Measurements from ENCODE around the gene LCP1. TPM values are rescaled to one million over a fixed set of nuclear protein-coding genes. Genes with fewer than 3 reads are reported as not detected.

The LCP1 gene
- total and polyA plus RNA-seq, 9 of the 15 experiments (the other 6 are each of a cell fraction or from before 2014, with no cell fraction given), result 83.0 to 255 (median 163) TPM

- no peaks in the 10 kb centered on the region for H3K9me3 ChIP-seq (replicated peaks; ENCODE audit: control insufficient read depth, insufficient read depth, low read depth, low read length)
- no peaks in the 10 kb centered on the region for H3K27me3 ChIP-seq (ENCODE audit: control insufficient read depth in 2 of 2, insufficient read depth in 2 of 2, low read length in 2 of 2)
- H3K4me3 ChIP-seq, result no peak overlapping the region
- no peak overlapping the region for H3K4me2 ChIP-seq (ENCODE audit: insufficient read depth, low read length)
- CTCF ChIA-PET (ENCODE audit: low intra/inter-chr PET ratio), result no interaction called here
- in situ Hi-C loops (cut with MboI) (no loop called here), intact Hi-C loops (cut with micrococcal nuclease) (loop anchor here (5.0 kb wide), 1 partner anchor 78 kb away; the partner anchor contains the start of gene ZC3H13)
- no peak for FAIRE-seq
- WGBS (ENCODE audit: insufficient coverage, low coverage, missing lambda C conversion rate), result 94% methylated on average over 2 of the region's 3 CpGs
- H3K36me3 ChIP-seq (ENCODE audit: control insufficient read depth, insufficient read depth, low read length), result peaks cover 81% of the 10 kb centered on the region; the same call in 2 of the 3 replicates
- no peak overlapping the region for H2AFZ ChIP-seq (ENCODE audit: low read depth, low read length)
- POLR2A ChIA-PET, result no interaction called here
- TF ChIP-seq XRCC4 (IDR thresholded peaks at IDR 0.05; ENCODE audit: extremely low read depth, insufficient read depth, insufficient read length), result no peak
- no peak for TF ChIP-seq ZNF707 (CRISPR knock-in tag; conservative IDR thresholded peaks at IDR 0.05)
- no peak for TF ChIP-seq CBX3 (IDR thresholded peaks at IDR 0.05; ENCODE audit: borderline replicate concordance in 1 of 2, low read length in 2 of 2)
- no peak for ATAC-seq
- no peak overlapping the region for H3K9ac ChIP-seq (ENCODE audit: insufficient read depth in 1 of 2, low read depth in 2 of 2, low read length in 2 of 2)
- BruUV-seq (replicated peaks), result no TSS peak
- no peak overlapping the region for H3K27ac ChIP-seq (ENCODE audit: extremely low read depth, low read depth, low read length)
- no peak for DNase-seq (ENCODE audit: extremely low read depth in 1 of 4, low spot score in 3 of 4)
- H3K4me1 ChIP-seq (replicated peaks in 1 of 2; ENCODE audit: control insufficient read depth in 2 of 2, insufficient read depth in 2 of 2, low read length in 2 of 2), result peaks cover 0 to 14% of the 10 kb centered on the region in 2 experiments; a peak in 3 of 5 replicates
- H3K79me2 ChIP-seq (ENCODE audit: control insufficient read depth, insufficient read depth, low read length), result no peaks in the 10 kb centered on the region
- H3K9me1 ChIP-seq (ENCODE audit: control insufficient read depth, insufficient read depth, low read length), result no peaks in the 10 kb centered on the region
- no peaks in the 10 kb centered on the region for H4K20me1 ChIP-seq (replicated peaks; ENCODE audit: control insufficient read depth, insufficient read depth, low read length)
These were observed 51.9 kb downstream of the LCP1 start for GRCh38 chr13:46129955-46130618.

GRCh38 chr13:46129124-46129523, 52.9 kb downstream of the LCP1 start:
- no TSS peak for BruUV-seq (replicated peaks)
- Histone ChIP-seq H2AFZ (ENCODE audit: low read depth, low read length) (no peak overlapping the region), H3K27me3 (ENCODE audit: control insufficient read depth in 2 of 2, insufficient read depth in 2 of 2, low read length in 2 of 2) (no peaks in the 10 kb centered on the region), H3K9ac (ENCODE audit: insufficient read depth in 1 of 2, low read depth in 2 of 2, low read length in 2 of 2) (no peak overlapping the region), H3K36me3 (ENCODE audit: control insufficient read depth, insufficient read depth, low read length) (peaks cover 75% of the 10 kb centered on the region; the same call in 2 of the 3 replicates), H3K9me1 (ENCODE audit: control insufficient read depth, insufficient read depth, low read length) (no peaks in the 10 kb centered on the region), H3K4me2 (ENCODE audit: insufficient read depth, low read length) (no peak overlapping the region), H3K27ac (ENCODE audit: extremely low read depth, low read depth, low read length) (no peak overlapping the region), H4K20me1 (replicated peaks; ENCODE audit: control insufficient read depth, insufficient read depth, low read length) (no peaks in the 10 kb centered on the region), H3K79me2 (ENCODE audit: control insufficient read depth, insufficient read depth, low read length) (no peaks in the 10 kb centered on the region), H3K4me1 (replicated peaks in 1 of 2; ENCODE audit: control insufficient read depth in 2 of 2, insufficient read depth in 2 of 2, low read length in 2 of 2) (peaks cover 0 to 20% of the 10 kb centered on the region in 2 experiments; a peak in 3 of 5 replicates), H3K4me3 (no peak overlapping the region), H3K9me3 (replicated peaks; ENCODE audit: control insufficient read depth, insufficient read depth, low read depth, low read length) (no peaks in the 10 kb centered on the region)
- CTCF ChIA-PET (ENCODE audit: low intra/inter-chr PET ratio), result no interaction called here
- intact Hi-C loops (cut with micrococcal nuclease) (loop anchor here (5.0 kb wide), 1 partner anchor 77 kb away; the partner anchor contains the start of gene ZC3H13), in situ Hi-C loops (cut with MboI) (no loop called here)
- ATAC-seq (no peak), DNase-seq (ENCODE audit: extremely low read depth in 1 of 4, low spot score in 3 of 4) (no peak), FAIRE-seq (no peak)
- TF ChIP-seq ZMIZ1 (IDR thresholded peaks at IDR 0.05; ENCODE audit: low read depth in 2 of 2, low read length in 2 of 2), result no peak
- no peak for TF ChIP-seq MCM5 (IDR thresholded peaks at IDR 0.05; ENCODE audit: low read depth)
- no peak for TF ChIP-seq POLR2A (conservative IDR thresholded peaks at IDR 0.05)
- POLR2A ChIA-PET, result no interaction called here
- WGBS (ENCODE audit: insufficient coverage, low coverage, missing lambda C conversion rate), result 79% methylated on average over 2 of the region's 2 CpGs

All from K562 (cell line).